ENCODE results near the gene CDK5RAP2.
"Not testable (repeated sequence)": the region's sequence is repeated elsewhere in the genome, so short reads cannot be mapped to it uniquely, and the experiment has no call there.

The CDK5RAP2 gene

GRCh38 chr9:120587328-120587727 is 7.4 kb upstream of the CDK5RAP2 start:
- no peak for DNase-seq

GRCh38 chr9:120583958-120584369 is 4.0 kb upstream of the CDK5RAP2 start:
- peak; percentile 72 for DNase-seq

- DNase-seq: peak; percentile 17
These were observed 572 bp downstream of the CDK5RAP2 start for GRCh38 chr9:120579139-120580050.

- DNase-seq: no peak
These were observed 5.5 kb downstream of the CDK5RAP2 start for GRCh38 chr9:120574473-120574872.

GRCh38 chr9:120572472-120572871 is 7.5 kb downstream of the CDK5RAP2 start:
- no peak for DNase-seq

- no peak for DNase-seq
These were observed 8.3 kb downstream of the CDK5RAP2 start for GRCh38 chr9:120571443-120572257.

GRCh38 chr9:120570296-120570695 is 9.7 kb downstream of the CDK5RAP2 start:
- no peak for DNase-seq

- DNase-seq: no peak
These were observed 10.4 kb downstream of the CDK5RAP2 start for GRCh38 chr9:120569556-120569955.

- no peak for DNase-seq
These were observed 11.2 kb downstream of the CDK5RAP2 start for GRCh38 chr9:120568816-120569215.

GRCh38 chr9:120567874-120568273 is 12.1 kb downstream of the CDK5RAP2 start:
- DNase-seq: no peak

GRCh38 chr9:120567081-120567480 is 12.9 kb downstream of the CDK5RAP2 start:
- no peak for DNase-seq

- DNase-seq: no peak
These were observed 15.4 kb downstream of the CDK5RAP2 start for GRCh38 chr9:120564589-120564988.

GRCh38 chr9:120562861-120563443 is 17.0 kb downstream of the CDK5RAP2 start:
- no peak for DNase-seq

GRCh38 chr9:120561709-120562108 is 18.3 kb downstream of the CDK5RAP2 start:
- DNase-seq: no peak

GRCh38 chr9:120559546-120559945 is 20.4 kb downstream of the CDK5RAP2 start:
- no peak for DNase-seq

GRCh38 chr9:120558454-120558853 is 21.5 kb downstream of the CDK5RAP2 start:
- no peak for DNase-seq

- no peak for DNase-seq
These were observed 22.8 kb downstream of the CDK5RAP2 start for GRCh38 chr9:120557205-120557604.

GRCh38 chr9:120556775-120557174 is 23.2 kb downstream of the CDK5RAP2 start:
- DNase-seq: no peak

- no peak for DNase-seq
These were observed 24.1 kb downstream of the CDK5RAP2 start for GRCh38 chr9:120555839-120556238.

- not testable (repeated sequence) for DNase-seq
These were observed 27.7 kb downstream of the CDK5RAP2 start for GRCh38 chr9:120552210-120552704.

- no peak for DNase-seq
These were observed 34.0 kb downstream of the CDK5RAP2 start for GRCh38 chr9:120545701-120546550.

GRCh38 chr9:120544441-120544840 is 35.5 kb downstream of the CDK5RAP2 start:
- no peak for DNase-seq
